Measurements from ENCODE around the gene MAP7.

MAP7 gene

DNA sequence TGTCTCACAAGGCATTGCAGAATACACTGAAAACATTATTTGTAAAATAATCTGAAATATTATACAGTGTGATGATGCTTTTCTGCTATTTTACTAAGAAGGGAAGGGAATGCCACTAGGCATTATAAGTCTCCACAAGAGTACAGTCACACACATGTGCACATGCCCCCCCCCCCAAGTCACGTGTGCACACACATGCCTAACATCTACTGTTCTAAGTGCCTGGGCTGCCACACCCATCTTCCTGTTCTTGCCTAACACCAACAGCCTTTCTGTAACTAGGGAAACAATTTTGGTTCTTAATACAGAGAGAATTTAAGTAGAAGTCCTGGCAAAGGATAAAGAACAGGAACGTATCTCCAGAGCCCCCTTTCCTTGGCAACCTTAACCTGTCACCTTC lies 202.4 kb downstream of the MAP7 start:
- TF ChIP-seq, protein P1, sequence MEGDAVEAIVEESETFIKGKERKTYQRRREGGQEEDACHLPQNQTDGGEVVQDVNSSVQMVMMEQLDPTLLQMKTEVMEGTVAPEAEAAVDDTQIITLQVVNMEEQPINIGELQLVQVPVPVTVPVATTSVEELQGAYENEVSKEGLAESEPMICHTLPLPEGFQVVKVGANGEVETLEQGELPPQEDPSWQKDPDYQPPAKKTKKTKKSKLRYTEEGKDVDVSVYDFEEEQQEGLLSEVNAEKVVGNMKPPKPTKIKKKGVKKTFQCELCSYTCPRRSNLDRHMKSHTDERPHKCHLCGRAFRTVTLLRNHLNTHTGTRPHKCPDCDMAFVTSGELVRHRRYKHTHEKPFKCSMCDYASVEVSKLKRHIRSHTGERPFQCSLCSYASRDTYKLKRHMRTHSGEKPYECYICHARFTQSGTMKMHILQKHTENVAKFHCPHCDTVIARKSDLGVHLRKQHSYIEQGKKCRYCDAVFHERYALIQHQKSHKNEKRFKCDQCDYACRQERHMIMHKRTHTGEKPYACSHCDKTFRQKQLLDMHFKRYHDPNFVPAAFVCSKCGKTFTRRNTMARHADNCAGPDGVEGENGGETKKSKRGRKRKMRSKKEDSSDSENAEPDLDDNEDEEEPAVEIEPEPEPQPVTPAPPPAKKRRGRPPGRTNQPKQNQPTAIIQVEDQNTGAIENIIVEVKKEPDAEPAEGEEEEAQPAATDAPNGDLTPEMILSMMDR (IDR thresholded peaks at IDR 0.05; ENCODE audit: borderline replicate concordance, control extremely low read depth, extremely low read depth, insufficient read depth, missing control alignments) = no peak
- no peak for DNase-seq (ENCODE audit: low spot score)
- in situ Hi-C loops (cut with MboI; ENCODE audit: low sequenced_read_pairs, unreplicated experiment) = no loop called here

DNA sequence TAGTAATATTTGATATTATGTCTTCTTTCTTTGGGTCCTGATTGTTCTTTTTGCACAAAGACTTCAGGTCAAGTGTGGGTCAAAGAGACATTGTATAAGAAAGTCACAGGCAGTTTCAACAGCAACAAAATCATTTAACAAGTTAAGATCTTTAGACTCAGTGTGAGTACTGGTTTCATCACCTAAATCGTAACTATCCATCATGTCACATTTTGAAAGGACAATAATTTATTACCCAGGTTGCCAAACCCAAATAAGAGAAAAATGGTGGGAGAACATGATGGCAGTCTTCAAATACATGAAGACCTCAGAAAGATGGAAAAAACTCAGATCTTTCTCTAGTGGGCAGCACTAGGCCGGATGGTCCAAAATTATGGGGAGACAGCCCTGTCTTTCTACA lies 205.1 kb downstream of the MAP7 start:
- in situ Hi-C loops (cut with MboI; ENCODE audit: low sequenced_read_pairs, unreplicated experiment) = no loop called here
- TF ChIP-seq, protein P1 (IDR thresholded peaks at IDR 0.05; ENCODE audit: borderline replicate concordance, control extremely low read depth, extremely low read depth, insufficient read depth, missing control alignments) = no peak
- DNase-seq (ENCODE audit: low spot score) = no peak

DNA sequence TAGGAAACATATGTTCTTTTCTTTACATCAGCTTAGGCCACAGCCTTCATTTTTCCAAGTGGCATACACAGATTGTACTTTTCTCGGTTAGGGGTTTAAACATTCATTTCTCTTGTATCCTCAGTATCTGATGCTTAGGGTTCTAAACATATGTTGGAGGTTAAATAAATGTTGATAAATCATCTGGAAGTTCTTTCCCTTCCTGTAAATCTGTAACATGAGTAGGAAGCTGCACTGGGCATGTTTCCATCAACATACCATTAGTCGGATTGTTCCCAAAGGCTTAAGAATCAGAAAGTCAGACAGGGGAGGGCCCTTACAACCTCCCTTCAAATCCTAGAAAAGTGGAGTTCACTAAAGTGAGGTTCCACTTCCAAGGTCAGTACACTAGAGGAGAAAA lies 205.8 kb downstream of the MAP7 start:
- in situ Hi-C loops (cut with MboI; ENCODE audit: low sequenced_read_pairs, unreplicated experiment) = no loop called here
- TF ChIP-seq, protein P1 (IDR thresholded peaks at IDR 0.05; ENCODE audit: borderline replicate concordance, control extremely low read depth, extremely low read depth, insufficient read depth, missing control alignments) = no peak
- DNase-seq (ENCODE audit: low spot score) = no peak

DNA sequence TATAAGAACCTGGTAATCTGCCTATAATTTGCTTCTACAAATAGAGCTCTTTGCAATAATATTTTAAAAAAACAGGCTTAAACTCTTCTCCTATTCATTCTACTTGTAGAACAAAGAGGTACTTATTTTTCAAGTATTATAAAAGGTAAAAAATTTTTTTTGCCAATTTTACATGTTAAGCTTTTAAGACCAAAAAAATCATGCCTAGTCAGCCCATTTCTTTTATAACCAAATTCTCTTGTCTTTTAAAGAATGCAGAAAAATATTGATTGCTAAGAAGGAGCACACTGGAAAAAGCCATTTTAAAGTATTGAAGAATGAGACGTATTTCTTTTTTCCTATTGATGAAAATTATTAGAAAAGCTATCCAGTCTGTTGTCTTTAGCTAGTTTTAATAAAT lies 206.5 kb downstream of the MAP7 start:
- TF ChIP-seq, protein P1 (IDR thresholded peaks at IDR 0.05; ENCODE audit: borderline replicate concordance, control extremely low read depth, extremely low read depth, insufficient read depth, missing control alignments) = no peak
- in situ Hi-C loops (cut with MboI; ENCODE audit: low sequenced_read_pairs, unreplicated experiment) = no loop called here
- DNase-seq (ENCODE audit: low spot score) = no peak

DNA sequence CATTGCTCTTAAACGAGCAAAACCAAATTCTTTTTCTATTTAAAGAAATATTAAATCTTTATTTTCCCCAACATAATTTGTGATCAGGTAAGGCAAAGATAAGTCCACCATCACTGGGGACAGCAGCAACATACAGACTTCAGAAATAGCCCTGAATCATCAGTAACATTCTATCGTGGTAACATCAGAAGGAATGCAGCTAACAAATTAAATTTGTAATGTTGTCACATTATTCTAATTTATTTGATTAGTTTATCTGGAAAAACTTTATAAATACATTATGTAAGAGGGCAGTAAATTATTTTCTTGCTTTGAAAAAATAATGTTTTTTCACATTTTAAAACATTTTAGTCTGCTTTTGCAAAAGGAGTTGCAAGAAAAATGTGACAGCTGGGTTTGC lies 206.9 kb downstream of the MAP7 start:
- TF ChIP-seq, protein P1 (IDR thresholded peaks at IDR 0.05; ENCODE audit: borderline replicate concordance, control extremely low read depth, extremely low read depth, insufficient read depth, missing control alignments) = no peak
- in situ Hi-C loops (cut with MboI; ENCODE audit: low sequenced_read_pairs, unreplicated experiment) = no loop called here

DNA sequence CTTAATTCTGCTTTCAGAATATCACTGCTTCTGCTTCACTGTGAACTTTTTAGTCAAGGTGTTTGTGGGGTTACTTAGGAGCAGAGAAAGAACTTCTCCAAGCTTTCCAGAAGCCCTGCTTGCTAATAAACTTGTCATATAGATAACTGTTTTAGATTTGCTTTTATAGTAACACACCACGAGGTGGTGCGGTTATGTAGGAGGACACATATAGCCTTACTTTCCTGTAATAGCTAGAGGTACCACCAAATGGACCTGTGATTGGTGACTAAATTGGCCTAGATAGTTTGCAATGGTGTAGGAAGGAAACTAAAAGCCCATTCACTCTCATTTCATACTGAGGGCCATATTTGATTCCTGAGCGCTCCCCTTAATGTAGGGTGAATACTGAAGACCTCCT lies 208.3 kb downstream of the MAP7 start:
- in situ Hi-C loops (cut with MboI; ENCODE audit: low sequenced_read_pairs, unreplicated experiment) = no loop called here
- DNase-seq (ENCODE audit: low spot score) = no peak
- TF ChIP-seq, protein P1 (IDR thresholded peaks at IDR 0.05; ENCODE audit: borderline replicate concordance, control extremely low read depth, extremely low read depth, insufficient read depth, missing control alignments) = no peak

More for the DNA sequence above, 206.9 kb downstream of the MAP7 start:
- DNase-seq (ENCODE audit: low spot score) = no peak

DNA sequence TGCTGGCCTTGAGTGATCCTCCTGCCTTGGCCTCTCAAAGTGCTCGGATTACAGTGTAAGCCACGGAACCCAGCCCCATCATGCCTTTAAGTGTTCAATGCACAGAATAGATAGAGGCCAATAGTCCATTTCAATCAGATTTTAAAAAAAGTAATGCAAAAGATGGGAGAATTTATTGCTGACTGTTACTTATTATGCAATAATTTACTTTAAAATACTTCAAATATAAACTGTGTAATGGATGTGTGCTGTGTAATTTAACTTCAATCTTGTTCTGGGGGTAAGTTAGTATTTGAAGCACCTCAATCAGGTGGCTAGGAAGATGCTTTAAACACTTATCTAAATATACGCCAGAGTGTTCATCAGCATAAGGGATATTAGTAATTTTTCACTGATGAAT lies 208.9 kb downstream of the MAP7 start:
- DNase-seq (ENCODE audit: low spot score) = no peak
- TF ChIP-seq, protein P1 (IDR thresholded peaks at IDR 0.05; ENCODE audit: borderline replicate concordance, control extremely low read depth, extremely low read depth, insufficient read depth, missing control alignments) = no peak
- in situ Hi-C loops (cut with MboI; ENCODE audit: low sequenced_read_pairs, unreplicated experiment) = no loop called here
